D721Med (cell line): Measurements from ENCODE around the gene TLR3.
A peak's percentile ranks its signal among the peaks of the same experiment; 100 is the strongest.

ENCODE experiments used
- DNase-seq: peaks from one replicate; pipeline ENCODE4 v3.0.0; 2011; ENCODE audit warnings: low spot score; ENCODE audit not compliant: insufficient read length
- FAIRE-seq: peaks from 2 replicates; lab custom pipeline; 2011; peaks lifted over from hg19 to GRCh38; lab: Jason Lieb, UNC
- CTCF ChIP-seq: IDR thresholded peaks from 2 replicates; pipeline ENCODE4 v1.5.1; 2012; ENCODE audit warnings: mild to moderate bottlenecking, control low read depth; ENCODE audit not compliant: insufficient read depth; ENCODE audit errors: missing control alignments

TLR3 gene

GRCh38 chr4:186051096-186051495 is 17.9 kb upstream of the TLR3 start:
- no peak for FAIRE-seq
- no peak for TF ChIP-seq CTCF
- DNase-seq, result no peak

GRCh38 chr4:186058253-186058979 is 10.5 kb upstream of the TLR3 start:
- TF ChIP-seq CTCF, result no peak
- DNase-seq, result no peak
- no peak for FAIRE-seq

GRCh38 chr4:186058980-186059316 is 10.0 kb upstream of the TLR3 start:
- FAIRE-seq, result no peak
- no peak for DNase-seq
- TF ChIP-seq CTCF, result no peak

GRCh38 chr4:186061921-186062320 is 7.0 kb upstream of the TLR3 start:
- TF ChIP-seq CTCF, result no peak
- no peak for FAIRE-seq
- no peak for DNase-seq

- DNase-seq (no peak), FAIRE-seq (no peak)
- TF ChIP-seq CTCF, result peak; percentile 41
These were observed 1.1 kb upstream of the TLR3 start for GRCh38 chr4:186067757-186068385.

GRCh38 chr4:186069729-186070128 is 773 bp downstream of the TLR3 start:
- DNase-seq, result no peak
- FAIRE-seq, result no peak
- TF ChIP-seq CTCF, result no peak

GRCh38 chr4:186072516-186072915 is 3.6 kb downstream of the TLR3 start:
- no peak for TF ChIP-seq CTCF
- DNase-seq (no peak), FAIRE-seq (no peak)
